Right cardiac atrium (tissue), 5 donors: ENCODE results near the gene BLVRB. TPM values are rescaled to one million over a fixed set of nuclear protein-coding genes. Genes with fewer than 3 reads are reported as not detected.
A peak's percentile ranks its signal among the peaks of the same experiment; 100 is the strongest.

Experiments
- ATAC-seq, 2 donors: fragments of 200-7000 bp; cut with Tn5 transposase; one replicate each; pipeline versions ENCODE4 v1.8.0 to v1.9.1; 2020; ENCODE audit warnings: moderate library complexity in 2 of 2, mild to moderate bottlenecking in 1 of 2
- DNase-seq, 3 donors: peaks; one replicate each; pipeline ENCODE4 v3.0.0-alpha.2; 2020
- H3K27ac ChIP-seq: one replicate; pipeline ENCODE4 v1.5.1; 2013; ENCODE audit warnings: mild to moderate bottlenecking, low read length, control low read depth, moderate library complexity
- H3K27me3 ChIP-seq: one replicate; pipeline ENCODE4 v1.6.1; 2013; ENCODE audit not compliant: control insufficient read depth, insufficient read depth
- H3K4me1 ChIP-seq: one replicate; pipeline ENCODE4 v1.6.1; 2013; ENCODE audit warnings: low read length; ENCODE audit not compliant: control insufficient read depth, insufficient read depth
- H3K4me3 ChIP-seq: one replicate; pipeline ENCODE4 v1.5.1; 2013; ENCODE audit warnings: low read length, control low read depth
- H3K9me3 ChIP-seq: one replicate; pipeline ENCODE4 v1.6.1; 2013; ENCODE audit warnings: low read length; ENCODE audit not compliant: control insufficient read depth
- WGBS: extraction: QIAGEN DNeasy Blood & Tissue Kit; methylation state at CpG from one replicate; pipeline ENCODE4 v1.1.7; 2013; 5-methylcytosine and 5-hydroxymethylcytosine counted together
- intact Hi-C, 4 donors: fragments of 100-400 bp; cut with DNase I; formaldehyde crosslinking; loops; one replicate each; pipeline versions ENCODE4 v1.11.0 to v1.14.0; 2022 to 2023
- long read RNA-seq, 4 donors: library from polyadenylated mRNA; unstranded; transcript quantifications; one replicate each; pipeline ENCODE4 v2.0.0, GENCODE V29; 2020 to 2021
- polyA plus RNA-seq: library from polyadenylated mRNA; stranded (reverse); fragments of 200-250 nt; gene quantifications from one replicate; pipeline ENCODE4 v1.2.3, GENCODE V29; 2013
- total RNA-seq, 4 donors: library from RNA; stranded (reverse); fragmentation: NEBNext Ultra II Directional; extraction: Animal tissue kit (Norgen Biotek cat#: 25700); gene quantifications; one replicate each; pipeline ENCODE4 v1.2.1, GENCODE V29; 2021
- donor health status: healthy with polysubstance abuse.
- donor health status: DM: no; HTN: yes; CAD: no.
- donor health status: DM: no; HTN: no; CAD: no.
- donor health status: DM: no; HTN: yes; CAD: no; lungs with severe emphysema.
- donor health status: DM: yes; HTN: yes; CAD: no.

The BLVRB gene
- total RNA-seq (100 to 1,000 TPM in 1 of 4 donors, 10 to 100 TPM in 3; 72.0 to 102 (median 86.2) TPM), polyA plus RNA-seq (109 TPM)
- long read RNA-seq, donor 1, transcript BLVRB-201 (5 exons, 873 nt): major isoform, 72 of 74 reads
- long read RNA-seq, donor 1, partial matches to known transcripts: 1 of 74 reads
- long read RNA-seq, donor 1, other reads (novel, unspliced or antisense): 1 of 74 reads
- long read RNA-seq, donor 2, transcript BLVRB-201 (5 exons, 873 nt): major isoform, 63 of 65 reads
- long read RNA-seq, donor 2, partial matches to known transcripts: 0 of 65 reads
- long read RNA-seq, donor 2, other reads (novel, unspliced or antisense): 1 of 65 reads
- long read RNA-seq, donor 3, transcript BLVRB-201 (5 exons, 873 nt): major isoform, 18 of 24 reads
- long read RNA-seq, donor 3, partial matches to known transcripts: 2 of 24 reads
- long read RNA-seq, donor 3, other reads (novel, unspliced or antisense): 3 of 24 reads
- long read RNA-seq, donor 4, transcript BLVRB-201 (5 exons, 873 nt): major isoform, 50 of 55 reads
- long read RNA-seq, donor 4, partial matches to known transcripts: 0 of 55 reads
- long read RNA-seq, donor 4, other reads (novel, unspliced or antisense): 3 of 55 reads

DNA sequence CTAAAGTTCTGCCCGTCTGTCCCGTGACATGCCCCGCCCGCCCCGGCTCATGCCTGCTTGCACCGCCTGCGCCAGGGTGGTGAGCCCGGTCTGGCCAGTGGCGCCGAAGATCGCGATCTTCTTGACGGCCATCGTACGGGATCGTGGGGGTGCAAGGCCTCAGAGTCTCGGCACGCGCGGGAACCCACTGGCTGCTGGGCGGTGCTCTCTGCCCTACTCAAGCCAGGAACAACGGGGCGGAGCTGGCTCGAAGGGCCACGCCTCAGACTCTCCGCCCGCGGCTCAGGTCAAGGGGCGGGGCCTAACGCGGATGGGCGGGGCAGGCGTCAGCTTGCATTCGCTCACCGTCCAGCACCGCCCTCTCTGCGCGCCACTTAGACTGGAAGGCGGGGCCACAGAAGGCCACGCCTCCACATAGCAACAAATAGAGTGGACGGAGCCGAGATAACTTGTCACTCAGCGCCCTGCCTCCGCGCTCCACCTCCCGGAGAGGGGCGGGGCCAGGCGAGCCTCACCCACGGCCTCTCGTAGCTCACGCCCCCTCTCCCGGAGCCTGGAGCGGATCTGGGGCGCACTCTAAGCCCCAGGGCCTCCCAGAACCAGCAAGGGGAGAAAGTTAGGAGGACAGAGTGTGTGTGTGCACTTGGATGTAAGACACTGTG is at the start of gene BLVRB:
Gene BLVRB (minus strand): TSS at position 189 of the 662 bp plus-strand sequence. CDS start 57 bp downstream, at position 132.
- Histone ChIP-seq H3K4me1 (peaks cover 9% of the 10 kb centered on the region), H3K4me3 (peak within 1 kb of the TSS; percentile 77), H3K27me3 (no peaks in the 10 kb centered on the region), H3K27ac (peak within 1 kb of the TSS; percentile 86), H3K9me3 (no peaks in the 10 kb centered on the region)
- peak; percentile 99 to 100 (median 100) for DNase-seq
- ATAC-seq: peak; percentile 97
- under 1% methylated on average over 54 of the region's 54 CpGs for WGBS
- intact Hi-C loops: loop anchor here in 1 of 4 donors (10.0 kb wide), 1 partner anchor 139 kb away; the partner anchor contains the start of gene LTBP4

DNA sequence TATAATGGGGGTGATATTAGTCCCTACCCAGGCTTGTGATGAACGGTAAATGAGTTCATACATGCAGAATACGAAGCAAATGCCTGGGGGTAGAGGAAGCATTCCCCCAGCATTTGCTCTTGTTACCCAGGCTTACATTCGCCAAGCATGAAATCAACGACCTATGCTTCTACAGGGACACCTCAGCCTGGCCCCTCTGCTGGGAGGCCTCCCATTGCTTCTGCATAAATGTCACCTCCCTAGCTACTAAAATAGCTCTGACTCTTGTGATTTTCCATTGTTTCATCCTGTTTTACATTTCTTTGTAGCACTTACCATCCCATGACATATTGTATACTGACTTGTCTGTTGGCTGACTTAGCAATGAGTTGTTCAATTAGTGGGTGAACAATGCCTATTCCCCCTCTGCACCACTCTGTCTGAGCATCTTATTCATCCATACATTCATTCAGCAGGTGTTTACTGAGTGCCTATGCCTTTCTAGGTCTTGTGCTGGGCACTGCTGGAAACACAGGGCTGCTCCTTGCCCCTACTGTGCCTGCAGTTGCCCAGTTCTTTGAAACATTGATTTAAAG is 48.3 kb upstream of the BLVRB start:
- no peak for DNase-seq
- no peaks in the 10 kb centered on the region for H3K4me1 ChIP-seq
- no peak overlapping the region for H3K27ac ChIP-seq
- WGBS: 84% methylated on average over 4 of the region's 4 CpGs
- H3K9me3 ChIP-seq: no peaks in the 10 kb centered on the region
- no peak for ATAC-seq
- intact Hi-C loops: loop anchor here in 1 of 4 donors (10.0 kb wide), 1 partner anchor 209 kb away; no protein-coding TSS in a partner anchor
- H3K4me3 ChIP-seq: no peak overlapping the region
- H3K27me3 ChIP-seq: no peaks in the 10 kb centered on the region

DNA sequence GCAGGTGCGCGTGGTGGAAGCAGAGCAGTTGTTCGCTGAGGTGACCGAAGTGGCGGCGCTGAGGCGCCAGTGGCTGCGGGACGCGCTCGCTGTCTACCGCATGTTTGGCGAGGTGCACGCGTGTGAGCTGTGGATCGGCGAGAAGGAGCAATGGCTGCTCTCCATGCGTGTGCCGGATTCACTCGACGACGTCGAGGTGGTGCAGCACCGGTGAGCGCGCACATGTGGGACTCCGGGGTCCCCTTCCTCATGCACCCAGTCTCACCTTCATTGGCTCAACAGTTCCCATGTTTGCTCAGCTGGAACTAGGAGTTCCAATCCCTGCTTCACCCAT is 47.8 kb upstream of the BLVRB start:
- ATAC-seq: no peak
- Histone ChIP-seq H3K27me3 (no peaks in the 10 kb centered on the region), H3K9me3 (no peaks in the 10 kb centered on the region), H3K4me1 (no peaks in the 10 kb centered on the region), H3K27ac (no peak overlapping the region), H3K4me3 (no peak overlapping the region)
- intact Hi-C loops: loop anchor here in 1 of 4 donors (10.0 kb wide), 1 partner anchor 209 kb away; no protein-coding TSS in a partner anchor
- no peak for DNase-seq
- WGBS: 59% methylated on average over 27 of the region's 27 CpGs

DNA sequence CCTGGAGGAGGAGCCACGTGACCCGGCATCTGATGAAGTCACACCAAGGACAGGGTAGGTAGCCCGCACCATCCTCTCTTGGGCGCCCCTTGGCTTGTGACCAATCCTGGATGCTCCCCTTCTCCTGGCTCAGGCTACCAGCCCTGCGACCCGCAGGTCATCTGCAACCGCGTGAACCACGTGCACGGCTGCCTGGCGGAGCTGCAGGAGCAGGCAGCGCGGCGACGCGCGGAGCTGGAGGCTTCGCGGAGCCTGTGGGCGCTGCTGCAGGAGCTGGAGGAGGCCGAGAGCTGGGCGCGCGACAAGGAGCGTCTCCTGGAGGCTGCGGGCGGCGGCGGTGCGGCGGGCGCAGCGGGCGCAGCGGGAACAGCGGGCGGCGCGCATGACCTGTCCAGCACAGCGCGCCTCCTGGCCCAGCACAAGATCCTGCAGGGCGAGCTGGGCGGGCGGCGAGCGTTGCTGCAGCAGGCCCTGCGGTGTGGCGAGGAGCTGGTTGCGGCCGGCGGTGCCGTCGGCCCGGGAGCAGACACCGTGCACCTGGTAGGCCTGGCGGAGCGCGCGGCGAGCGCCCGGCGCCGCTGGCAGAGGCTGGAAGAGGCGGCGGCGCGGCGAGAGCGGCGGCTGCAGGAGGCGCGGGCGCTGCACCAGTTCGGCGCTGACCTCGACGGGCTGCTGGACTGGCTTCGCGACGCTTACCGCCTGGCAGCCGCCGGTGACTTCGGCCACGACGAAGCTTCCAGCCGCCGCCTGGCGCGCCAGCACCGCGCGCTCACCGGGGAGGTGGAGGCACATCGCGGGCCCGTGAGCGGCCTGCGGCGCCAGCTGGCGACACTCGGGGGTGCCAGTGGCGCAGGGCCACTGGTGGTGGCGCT is 47.2 kb upstream of the BLVRB start:
- DNase-seq: peak in 1 of 3 donors; percentile 59
- Histone ChIP-seq H3K4me3 (no peak overlapping the region), H3K27ac (no peak overlapping the region), H3K4me1 (no peaks in the 10 kb centered on the region), H3K9me3 (no peaks in the 10 kb centered on the region), H3K27me3 (no peaks in the 10 kb centered on the region)
- intact Hi-C loops: loop anchor here in 1 of 4 donors (10.0 kb wide), 1 partner anchor 208 kb away; no protein-coding TSS in a partner anchor
- 5% methylated on average over 105 of the region's 105 CpGs for WGBS
- ATAC-seq: peak in 1 of 2 donors; percentile 50

DNA sequence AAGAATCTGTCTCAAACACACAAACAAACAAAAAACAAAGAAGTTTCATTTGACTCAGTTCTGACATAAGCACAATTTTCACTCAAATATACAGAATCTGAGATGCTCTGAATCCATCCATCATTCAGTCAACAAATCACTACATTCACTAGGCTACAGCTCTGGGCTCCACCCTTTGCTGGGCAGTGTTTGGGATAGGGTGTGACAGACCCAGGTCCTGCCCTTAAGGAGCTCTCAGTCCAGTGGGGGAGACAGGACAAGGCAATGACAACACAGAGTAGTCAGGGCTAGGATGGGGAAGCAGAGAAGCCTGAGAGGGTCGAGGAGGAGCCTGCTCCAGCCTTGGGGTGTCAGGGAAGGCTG is 46.5 kb upstream of the BLVRB start:
- intact Hi-C loops: loop anchor here in 1 of 4 donors (10.0 kb wide), 1 partner anchor 207 kb away; no protein-coding TSS in a partner anchor
- WGBS: 14% methylated on average over 1 of the region's 1 CpG
- Histone ChIP-seq H3K9me3 (no peaks in the 10 kb centered on the region), H3K4me1 (no peaks in the 10 kb centered on the region), H3K27me3 (no peaks in the 10 kb centered on the region), H3K27ac (no peak overlapping the region), H3K4me3 (no peak overlapping the region)
- ATAC-seq (no peak), DNase-seq (no peak)

DNA sequence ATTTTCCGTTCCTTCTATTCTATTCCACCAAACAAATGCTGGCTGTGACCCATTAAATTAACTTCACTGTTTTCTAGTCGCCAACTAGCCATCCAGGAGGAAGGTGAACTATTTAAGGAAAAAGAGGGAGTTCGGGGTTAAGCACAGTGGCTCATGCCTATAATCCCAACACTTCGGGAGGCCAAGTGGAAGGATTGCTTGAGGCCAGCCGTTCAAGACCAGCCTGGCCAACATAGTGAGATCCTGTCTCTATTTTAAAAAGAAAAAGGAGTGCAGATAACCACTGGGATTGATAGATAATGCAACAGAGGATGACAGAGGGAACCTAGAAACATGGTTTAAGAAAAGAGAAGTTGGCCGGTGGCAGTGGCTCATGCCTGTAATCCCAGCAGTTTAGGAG is 45.9 kb upstream of the BLVRB start:
- no peaks in the 10 kb centered on the region for H3K9me3 ChIP-seq
- H3K27me3 ChIP-seq: no peaks in the 10 kb centered on the region
- no peaks in the 10 kb centered on the region for H3K4me1 ChIP-seq
- ATAC-seq: no peak
- H3K27ac ChIP-seq: no peak overlapping the region
- 70% methylated on average over 6 of the region's 6 CpGs for WGBS
- intact Hi-C loops: loop anchor here in 1 of 4 donors (10.0 kb wide), 1 partner anchor 207 kb away; no protein-coding TSS in a partner anchor
- H3K4me3 ChIP-seq: no peak overlapping the region
- DNase-seq: no peak

DNA sequence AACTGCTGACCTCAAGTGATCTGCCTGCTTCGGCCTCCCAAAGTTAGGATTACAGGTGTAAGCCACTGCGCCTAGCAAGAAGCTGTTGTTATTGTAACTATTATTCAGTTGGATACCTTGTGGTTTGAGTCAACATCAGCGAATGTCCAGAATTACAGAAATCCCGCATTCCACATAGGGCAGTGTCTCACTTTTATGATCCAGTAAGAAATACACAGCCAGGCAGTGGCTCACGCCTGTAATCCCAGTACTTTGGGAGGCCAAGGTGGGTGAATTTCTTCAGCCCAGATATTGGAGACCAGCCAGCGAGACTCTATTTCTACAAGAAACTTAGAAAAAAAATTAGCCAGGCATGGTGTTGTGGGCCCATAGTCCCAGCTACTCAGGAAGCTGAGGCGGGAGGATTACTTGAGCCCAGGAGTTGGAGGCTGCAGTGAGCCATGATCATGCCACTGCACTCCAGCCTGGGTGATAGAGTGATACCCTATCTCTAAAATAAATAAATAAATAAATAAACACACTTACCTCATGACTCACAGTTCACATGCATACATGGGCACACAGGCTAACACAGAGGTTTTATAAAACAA is 45.1 kb upstream of the BLVRB start:
- Histone ChIP-seq H3K4me3 (no peak overlapping the region), H3K27me3 (no peaks in the 10 kb centered on the region), H3K27ac (no peak overlapping the region), H3K4me1 (no peaks in the 10 kb centered on the region), H3K9me3 (no peaks in the 10 kb centered on the region)
- intact Hi-C loops: loop anchor here in 1 of 4 donors (10.0 kb wide), 1 partner anchor 206 kb away; no protein-coding TSS in a partner anchor
- ATAC-seq: no peak
- WGBS: 81% methylated on average over 7 of the region's 7 CpGs
- no peak for DNase-seq

DNA sequence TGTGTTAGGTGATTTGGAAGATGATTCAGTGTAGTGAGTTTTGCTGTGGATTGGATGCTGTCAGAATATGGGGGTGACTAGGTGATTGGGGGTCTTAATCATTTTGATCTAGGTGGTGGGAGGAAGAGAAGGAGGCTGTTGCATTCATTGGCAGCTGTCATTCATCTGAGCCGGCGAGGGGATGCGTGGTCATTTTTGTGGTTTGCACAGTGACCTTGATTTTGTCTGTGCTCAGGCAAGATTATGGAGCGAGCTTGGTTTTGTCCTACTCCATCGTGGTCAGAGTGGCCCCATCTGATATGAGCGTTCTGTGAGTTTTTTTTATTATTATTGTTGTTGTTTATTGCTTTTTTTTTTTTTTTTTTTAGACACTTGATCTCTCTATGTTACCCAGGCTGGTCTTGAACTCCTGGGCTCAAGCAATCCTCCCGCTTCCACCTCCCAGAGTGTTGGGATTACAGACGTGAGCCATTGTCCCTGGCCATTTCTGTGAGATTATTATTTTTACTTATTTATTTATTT is 43.3 kb upstream of the BLVRB start:
- no peak for DNase-seq
- H3K27ac ChIP-seq: no peak overlapping the region
- H3K4me3 ChIP-seq: no peak overlapping the region
- WGBS: 88% methylated on average over 8 of the region's 8 CpGs
- intact Hi-C loops: no loop called here
- no peaks in the 10 kb centered on the region for H3K27me3 ChIP-seq
- no peak for ATAC-seq
- no peaks in the 10 kb centered on the region for H3K9me3 ChIP-seq
- no peaks in the 10 kb centered on the region for H3K4me1 ChIP-seq

DNA sequence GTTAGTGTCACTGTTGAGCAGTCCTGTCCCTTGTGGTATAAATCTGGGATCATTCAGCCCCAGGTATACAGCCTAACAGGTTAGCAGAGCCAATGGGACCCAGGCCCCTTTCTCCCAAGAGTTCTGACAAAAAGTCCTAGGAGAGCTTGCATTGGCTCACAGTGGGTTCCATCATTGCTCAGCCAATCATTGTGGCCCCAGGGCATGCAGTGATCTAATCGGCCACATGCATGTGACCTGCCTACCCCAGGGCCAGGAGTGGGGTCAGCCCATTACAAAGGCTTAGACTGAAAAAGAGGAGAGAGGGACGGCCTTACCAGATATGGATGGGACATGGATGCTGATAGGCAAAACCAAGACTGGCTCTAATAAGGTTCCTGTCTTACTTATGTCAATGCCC is 42.3 kb upstream of the BLVRB start:
- ATAC-seq (no peak), DNase-seq (no peak)
- Histone ChIP-seq H3K27me3 (no peaks in the 10 kb centered on the region), H3K4me3 (no peak overlapping the region), H3K4me1 (no peaks in the 10 kb centered on the region), H3K9me3 (no peaks in the 10 kb centered on the region), H3K27ac (no peak overlapping the region)
- intact Hi-C loops: no loop called here
- 57% methylated on average over 2 of the region's 2 CpGs for WGBS

DNA sequence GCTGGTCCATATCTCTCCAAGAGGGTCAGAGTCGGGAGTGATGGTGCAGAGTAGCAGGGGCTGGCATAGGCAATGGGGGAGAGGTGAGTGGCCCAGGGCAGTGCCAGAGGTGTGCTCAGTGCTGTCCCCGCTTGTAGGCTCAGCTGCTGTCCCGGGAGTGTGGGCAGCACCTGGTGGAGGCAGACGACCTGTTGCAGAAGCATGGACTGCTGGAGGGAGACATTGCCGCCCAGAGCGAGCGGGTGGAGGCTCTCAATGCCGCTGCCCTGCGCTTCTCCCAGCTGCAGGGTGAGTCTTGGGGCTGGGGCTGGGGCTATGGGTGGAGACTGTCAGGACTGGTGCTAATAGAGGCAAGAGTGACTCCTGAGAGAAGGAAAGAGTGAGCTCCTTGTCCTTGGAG is 40.6 kb upstream of the BLVRB start:
- no peaks in the 10 kb centered on the region for H3K4me1 ChIP-seq
- WGBS: 75% methylated on average over 9 of the region's 9 CpGs
- no peak for ATAC-seq
- no peaks in the 10 kb centered on the region for H3K9me3 ChIP-seq
- no peak overlapping the region for H3K4me3 ChIP-seq
- H3K27ac ChIP-seq: no peak overlapping the region
- intact Hi-C loops: no loop called here
- no peak for DNase-seq
- H3K27me3 ChIP-seq: no peaks in the 10 kb centered on the region
